Stimulated activated naive CD4-positive, alpha-beta T cell treated with Interleukin-2 at 50 U/mL for 16 hours (primary cell): ENCODE results near the gene STIMATE.

Source experiments
- DNase-seq: peaks from one replicate; lab custom pipeline; 2025; lab: John Stamatoyannopoulos, UW

STIMATE gene

DNA sequence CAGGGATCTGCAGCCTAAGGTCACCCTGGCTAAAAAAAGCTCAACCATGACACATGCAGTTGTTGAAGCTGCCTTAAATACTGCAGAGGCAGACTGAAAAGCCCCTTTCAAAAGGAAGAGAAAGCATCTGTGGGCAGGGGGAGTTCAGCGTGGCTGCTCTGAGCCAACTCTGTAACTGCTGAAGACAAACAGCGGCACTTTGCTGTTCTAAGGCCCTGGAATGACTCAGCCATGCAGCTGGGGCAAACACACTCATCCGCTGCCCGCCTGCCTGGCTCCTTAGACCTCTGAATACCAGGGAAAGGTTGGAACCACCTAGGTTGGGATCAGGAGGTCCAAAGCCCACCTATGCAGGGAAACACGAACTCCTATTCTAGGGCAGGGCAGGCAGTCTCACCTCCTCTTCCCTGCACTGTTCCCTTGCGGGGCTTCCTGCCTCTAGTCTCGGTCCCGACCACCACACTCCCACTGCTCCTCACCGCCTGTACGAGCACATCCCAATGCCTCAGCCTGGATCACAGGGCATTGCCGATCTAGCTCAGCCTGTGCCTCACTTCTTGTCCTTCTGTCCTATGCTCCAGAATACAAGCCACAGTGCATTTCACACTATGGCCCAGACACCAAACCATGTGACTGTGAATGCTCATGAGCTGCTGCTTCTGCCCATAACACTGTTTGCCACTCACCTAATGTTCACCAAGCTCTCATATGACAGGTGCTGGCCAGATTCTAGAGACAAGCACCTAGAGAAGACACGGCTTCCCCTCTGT is 56.0 kb downstream of the STIMATE start:
- no peak for DNase-seq

DNA sequence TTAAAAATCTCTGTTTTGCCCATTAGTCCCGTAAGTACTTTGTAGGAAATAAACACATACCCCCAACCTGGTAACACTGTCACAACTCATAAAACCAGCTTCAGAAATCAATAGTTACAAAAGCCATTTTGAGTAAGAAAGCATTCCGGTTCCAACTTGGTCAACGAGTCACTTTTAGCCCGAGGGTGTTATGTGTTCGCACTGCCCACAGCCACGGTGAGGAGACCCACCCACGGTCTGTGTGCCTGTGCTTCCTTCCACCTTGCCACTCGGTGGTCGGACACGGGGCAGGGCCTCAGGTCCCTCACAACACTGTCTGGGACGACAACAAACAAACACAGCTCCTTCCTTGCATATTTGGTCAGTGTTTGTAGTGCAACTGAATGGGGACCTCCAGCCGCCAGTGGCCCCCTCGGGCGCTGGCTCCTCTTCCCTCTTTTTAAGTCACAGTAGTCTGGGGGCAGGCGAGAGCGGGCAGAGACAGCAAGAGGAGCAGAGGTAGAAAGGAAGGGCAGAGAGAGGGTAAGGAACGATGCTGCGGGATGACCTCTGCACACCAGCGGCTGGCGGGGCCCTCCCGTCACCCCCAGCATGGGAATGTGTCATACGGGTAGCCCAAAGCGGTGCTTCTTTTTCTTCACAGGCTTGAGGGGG is 57.3 kb downstream of the STIMATE start:
- DNase-seq = no peak

- DNase-seq = no peak
These were observed 58.1 kb downstream of the STIMATE start for GRCh38 chr3:52839268-52839575.

DNA sequence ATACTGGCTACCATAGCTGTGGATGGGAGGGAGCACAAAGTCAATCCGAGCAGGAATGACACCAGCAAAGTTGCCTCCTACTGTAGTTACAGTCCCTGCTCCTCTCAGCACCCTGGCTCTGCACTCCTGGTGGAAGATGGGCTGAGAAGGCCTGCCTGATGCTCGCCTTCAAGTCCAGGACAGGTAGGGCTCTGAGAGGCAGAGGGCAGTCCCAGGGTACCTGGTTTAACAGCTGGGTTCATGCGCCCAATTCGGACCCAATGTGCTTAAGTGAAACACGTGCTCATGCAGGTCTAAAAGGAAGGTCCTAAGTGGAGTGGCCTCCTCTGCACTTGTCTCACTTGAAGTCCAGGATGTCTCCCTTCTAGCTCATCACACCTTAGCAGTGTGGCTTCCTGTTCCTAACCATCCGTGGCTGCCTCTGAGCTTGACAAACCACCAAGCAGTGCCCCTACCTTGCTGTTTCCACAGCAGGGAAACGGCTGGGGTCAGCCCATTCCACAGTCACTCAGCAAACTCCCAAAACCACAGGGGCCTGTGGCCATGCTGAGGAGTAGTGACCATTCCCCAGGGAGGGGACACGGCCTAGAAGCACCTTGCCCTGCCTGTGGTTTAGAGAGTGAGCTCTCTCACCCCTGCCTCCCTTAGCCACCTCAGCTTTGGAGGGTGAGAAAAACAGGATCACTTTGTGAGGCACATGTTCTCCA is 58.6 kb downstream of the STIMATE start:
- no peak for DNase-seq

GRCh38 chr3:52836986-52837385 is 60.4 kb downstream of the STIMATE start:
- no peak for DNase-seq

DNA sequence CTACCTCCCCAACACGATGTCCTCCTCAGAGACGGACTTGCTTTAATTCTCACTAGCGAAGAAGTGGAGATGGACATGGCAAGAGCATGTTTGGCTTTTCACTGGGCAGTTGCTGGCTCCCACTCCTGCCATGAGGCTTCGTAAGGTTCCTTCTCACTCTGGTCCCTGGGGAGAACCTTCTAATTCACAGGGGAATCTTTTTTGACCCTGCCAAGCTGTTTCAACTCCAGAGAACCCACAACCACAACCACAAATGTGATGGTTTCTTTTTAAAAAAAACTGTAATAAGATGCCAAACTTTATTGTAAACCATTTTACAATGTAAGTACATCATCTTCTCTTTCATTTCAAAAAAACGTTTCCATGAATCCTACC is 60.9 kb downstream of the STIMATE start:
- DNase-seq = no peak

DNA sequence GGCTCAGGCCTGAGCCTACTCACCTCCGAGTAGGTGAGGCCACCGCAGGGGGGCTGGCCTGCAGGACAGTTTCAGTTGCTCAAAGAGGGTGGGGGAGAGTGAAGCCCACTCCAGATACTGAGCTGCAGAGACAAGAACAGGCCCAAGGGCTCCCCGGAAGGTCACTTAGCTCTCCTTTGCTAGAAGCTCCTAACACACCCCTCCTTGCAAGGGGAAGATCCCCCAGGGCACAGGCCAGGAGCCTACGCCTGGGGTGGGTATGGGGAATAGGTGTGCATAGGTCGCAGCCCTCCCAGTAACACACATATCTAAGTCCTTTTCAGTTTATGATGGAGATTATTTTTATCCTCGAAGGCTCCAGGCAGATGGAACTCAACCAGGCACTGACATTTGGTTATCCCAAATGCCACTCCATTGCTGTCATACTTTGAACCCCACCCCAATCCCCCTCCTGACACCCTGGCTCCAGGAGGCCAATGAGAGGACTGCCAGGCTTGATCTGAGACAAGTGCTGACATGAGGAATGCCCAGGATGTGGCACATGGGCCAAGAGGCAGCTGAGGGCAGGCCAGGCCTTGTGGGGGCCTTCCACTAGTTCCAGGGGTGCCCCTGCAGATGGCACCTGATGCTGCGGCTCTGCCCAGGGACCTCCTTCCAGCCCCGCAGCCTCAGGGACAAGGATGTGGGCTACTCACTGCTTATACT is 61.4 kb downstream of the STIMATE start:
- DNase-seq = no peak

- no peak for DNase-seq
These were observed 62.4 kb downstream of the STIMATE start, which contains the start of gene MUSTN1 for GRCh38 chr3:52834871-52835501. MUSTN1 (minus strand) TSS chr3:52835019; CDS start chr3:52834948, 71 bp downstream.

GRCh38 chr3:52833202-52833601 is 64.1 kb downstream of the STIMATE start:
- no peak for DNase-seq

DNA sequence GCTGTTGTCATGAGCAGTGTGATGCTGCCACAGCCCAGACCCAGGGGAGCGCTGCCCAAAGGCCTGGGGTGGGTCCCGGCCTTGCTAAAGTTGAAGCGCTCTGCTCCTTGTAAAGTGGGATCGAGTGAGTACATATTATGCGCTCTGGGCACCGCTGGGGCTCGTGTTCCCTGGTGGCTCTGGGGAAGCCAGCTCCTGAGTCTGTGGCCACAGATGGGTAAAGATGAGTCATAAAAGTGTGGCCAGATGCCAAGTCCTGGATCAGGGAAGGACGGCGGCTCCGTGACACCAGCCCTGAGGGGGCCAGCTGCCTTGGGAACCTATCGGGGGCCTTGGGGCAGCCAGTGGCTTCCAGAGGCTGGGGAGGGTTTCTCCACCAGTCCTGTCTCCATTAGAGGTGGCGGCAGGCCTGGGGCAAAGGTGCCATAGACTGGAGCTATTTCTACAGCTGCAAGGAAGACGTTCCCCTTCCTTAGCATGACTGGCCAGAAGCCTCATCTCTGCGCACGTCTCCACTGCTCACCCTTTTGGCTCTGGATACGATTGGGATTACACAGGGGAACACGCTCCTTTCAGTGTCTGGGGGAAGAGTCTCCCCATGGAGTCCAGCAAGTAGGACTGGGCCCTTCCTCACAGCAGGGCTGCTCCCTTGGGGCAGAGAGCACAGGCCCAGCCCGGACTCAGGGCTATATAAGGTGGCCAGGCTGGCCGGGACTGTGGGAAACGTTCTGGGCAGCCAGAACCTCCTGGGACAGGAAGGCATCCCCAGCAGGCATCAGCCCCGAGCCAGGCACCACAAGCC is 65.6 kb downstream of the STIMATE start:
- no peak for DNase-seq

- DNase-seq = no peak
These were observed 66.7 kb downstream of the STIMATE start, which contains the start of gene ITIH4 for GRCh38 chr3:52830535-52831258. ITIH4 (minus strand) TSS chr3:52830672; CDS start chr3:52830642, 30 bp downstream.

DNA sequence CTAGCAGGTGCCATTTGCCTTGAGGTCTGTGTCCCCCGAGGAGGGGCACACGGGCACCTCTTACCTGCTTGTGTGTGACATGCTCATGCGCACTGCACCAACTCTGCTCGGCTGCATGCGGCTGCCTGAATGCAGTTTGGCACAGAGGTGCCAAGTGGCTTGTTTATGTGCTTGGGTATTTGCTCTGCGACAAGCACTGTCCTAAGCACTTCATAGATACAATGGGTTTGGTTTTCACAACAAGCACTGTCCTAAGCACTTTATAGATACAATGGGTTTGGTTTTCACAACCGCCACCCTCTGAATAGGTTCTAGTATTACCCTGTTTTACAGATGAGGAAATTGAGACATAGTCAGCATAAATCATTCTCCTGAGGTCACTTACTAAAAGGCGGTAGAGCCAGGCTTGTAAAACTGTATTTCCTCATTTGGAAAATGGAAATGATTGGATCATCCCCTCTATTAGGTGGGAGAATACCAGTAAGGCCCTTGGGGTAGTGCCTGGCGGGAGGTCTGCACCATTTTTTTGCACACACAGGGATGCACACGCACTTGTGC is 67.4 kb downstream of the STIMATE start:
- DNase-seq = no peak

DNA sequence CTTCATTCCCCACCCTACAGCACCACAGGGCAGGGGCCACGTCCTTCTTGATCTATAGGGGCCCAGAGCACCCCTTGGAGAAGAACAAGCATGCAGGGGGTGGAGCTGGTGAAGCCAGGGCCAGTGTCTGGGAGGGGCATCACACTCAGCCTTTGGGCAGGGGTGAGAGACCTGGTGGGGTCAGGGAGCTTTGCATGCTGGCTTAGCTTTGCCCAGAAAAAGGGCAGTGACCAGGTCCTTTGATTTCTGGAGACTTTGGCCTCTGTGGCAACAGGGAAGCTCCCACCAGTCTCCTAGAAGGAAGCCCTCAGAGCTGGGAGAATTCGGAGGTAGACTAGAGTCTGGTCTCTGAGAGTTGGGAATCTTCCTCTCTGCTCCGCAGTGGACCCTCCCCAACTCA is 67.9 kb downstream of the STIMATE start:
- DNase-seq = no peak

- DNase-seq = no peak
These were observed 69.4 kb downstream of the STIMATE start for GRCh38 chr3:52827866-52828376.

DNA sequence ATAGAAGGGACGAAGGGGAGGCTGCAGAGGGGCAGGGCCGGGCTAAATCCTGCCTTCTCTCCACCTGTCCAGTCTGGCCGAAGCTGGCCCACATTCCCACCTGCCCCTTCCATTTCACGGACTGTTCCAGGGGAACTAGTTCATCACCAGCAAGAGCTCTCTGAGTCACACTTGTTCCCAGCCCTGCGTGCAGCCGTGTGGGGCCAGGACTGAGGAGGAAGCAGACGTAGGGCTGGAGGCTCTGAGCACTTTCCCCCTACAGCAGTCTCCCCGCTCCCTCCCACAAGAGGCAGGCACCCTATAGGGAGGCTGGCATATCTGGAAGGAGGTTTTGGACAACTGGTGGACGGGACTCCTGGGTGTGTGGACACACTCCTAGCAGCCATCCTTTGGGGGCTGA is 69.9 kb downstream of the STIMATE start:
- no peak for DNase-seq

GRCh38 chr3:52824037-52824436 is 73.3 kb downstream of the STIMATE start:
- no peak for DNase-seq

- DNase-seq = no peak
These were observed 75.0 kb downstream of the STIMATE start for GRCh38 chr3:52822363-52822762.

- DNase-seq = no peak
These were observed 76.6 kb downstream of the STIMATE start for GRCh38 chr3:52820736-52821135.

DNA sequence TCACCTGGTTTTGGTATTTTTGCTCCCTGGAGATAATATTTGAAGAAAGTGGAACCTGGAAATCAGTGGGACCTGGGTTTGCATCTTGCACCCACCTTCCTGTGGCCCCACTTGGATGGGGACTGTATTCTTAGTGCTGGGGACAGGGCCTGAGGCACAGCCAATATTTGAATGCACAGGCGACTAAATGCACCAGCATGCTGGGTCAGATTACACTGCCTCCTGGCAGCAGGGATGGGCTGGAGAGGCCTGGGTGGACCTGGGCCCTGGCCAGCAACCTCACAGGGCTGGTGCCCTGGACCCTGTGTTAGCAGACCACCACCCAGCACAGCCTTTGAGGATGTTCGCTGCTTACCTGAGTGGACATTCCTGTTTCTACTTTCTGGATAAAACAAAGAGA is 77.4 kb downstream of the STIMATE start:
- DNase-seq = no peak

GRCh38 chr3:52817860-52818259 is 79.5 kb downstream of the STIMATE start:
- DNase-seq = no peak
